ENCODE measurements around the gene ZC3H13. TPM values are rescaled to one million over a fixed set of nuclear protein-coding genes. Genes with fewer than 3 reads are reported as not detected.

Gene ZC3H13
- total and polyA plus RNA-seq, 2 of the 8 experiments (the other 6 are each of a cell fraction or from before 2014, with no cell fraction given) = 5.1 to 57.8 TPM

DNA sequence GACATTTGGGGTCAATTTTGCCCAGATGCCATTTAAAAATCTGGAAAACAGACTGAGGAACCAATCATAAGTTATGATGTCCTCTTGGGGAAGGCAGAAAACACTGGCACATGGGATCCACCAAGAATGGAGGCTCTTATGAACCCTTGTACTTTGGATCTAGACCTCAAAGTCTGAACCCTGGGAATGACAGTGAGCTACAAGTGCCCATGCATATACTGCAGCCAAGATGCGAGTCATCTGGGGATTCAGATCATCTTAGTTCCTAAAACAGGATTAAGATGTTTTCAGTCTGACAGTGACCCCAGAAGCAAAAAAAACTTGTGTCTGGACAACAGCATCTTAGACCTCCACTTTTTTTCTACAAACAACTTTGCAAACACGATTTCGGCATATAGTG is 100.8 kb downstream of the ZC3H13 start:
- POLR2A ChIA-PET (ENCODE audit: partially characterized antibody) = no interaction called here
- no peak for FAIRE-seq
- WGBS, 2 experiments (ENCODE audit: extremely low coverage in 1 of 2, insufficient coverage in 1 of 2, insufficient read length in 1 of 2, insufficient replicate concordance in 2 of 2, low coverage in 1 of 2, low lambda C conversion rate in 2 of 2, missing lambda C conversion rate in 1 of 2) = 93% methylated on average over 3 of the region's 3 CpGs; no CpG with 5 or more reads in 1 of the 2 experiments
- TF ChIP-seq CREB1 (IDR thresholded peaks at IDR 0.05) (no peak), POLR2A (IDR thresholded peaks at IDR 0.05; ENCODE audit: control extremely low read depth in 1 of 2, low read depth in 2 of 2, low read length in 2 of 2) (no peak), SP1 (IDR thresholded peaks at IDR 0.05; ENCODE audit: low read depth, low read length) (no peak), HDAC6 (IDR thresholded peaks at IDR 0.05; ENCODE audit: low read depth, low read length) (no peak), CBX8 (IDR thresholded peaks at IDR 0.05; ENCODE audit: borderline replicate concordance, low read depth, low read length) (no peak), RXRA (IDR thresholded peaks at IDR 0.05; ENCODE audit: insufficient read depth, low read depth, low read length) (no peak), ZNF274 (IDR thresholded peaks at IDR 0.05; ENCODE audit: borderline replicate concordance, extremely low read depth, low read length) (no peak), SAP30 (IDR thresholded peaks at IDR 0.05; ENCODE audit: insufficient read depth, insufficient replicate concordance, low read length) (no peak), TBP (IDR thresholded peaks at IDR 0.05; ENCODE audit: low read depth, low read length) (no peak), TCF12 (IDR thresholded peaks at IDR 0.05; ENCODE audit: low read depth, low read length) (no peak), RNF2 (IDR thresholded peaks at IDR 0.05; ENCODE audit: borderline replicate concordance, low read depth, low read length, missing control alignments, poor library complexity, severe bottlenecking) (no peak), RAD21 (IDR thresholded peaks at IDR 0.05 in 1 of 2, conservative IDR thresholded peaks at IDR 0.05 in 1 of 2; ENCODE audit: low read depth in 2 of 2, low read length in 2 of 2) (no peak), KDM1A (IDR thresholded peaks at IDR 0.05; ENCODE audit: borderline replicate concordance, low read length) (no peak), NRF1 (IDR thresholded peaks at IDR 0.05; ENCODE audit: low read depth, low read length) (no peak)

More for the DNA sequence above, 100.8 kb downstream of the ZC3H13 start:
- Histone ChIP-seq H3K4me3 (ENCODE audit: extremely low read depth in 1 of 4, insufficient read depth in 2 of 4, low read depth in 3 of 4, low read length in 4 of 4) (no peak overlapping the region), H3K4me1 (replicated peaks in 1 of 4; ENCODE audit: control insufficient read depth in 3 of 4, insufficient read depth in 4 of 4, low read length in 3 of 4) (no peaks in the 10 kb centered on the region), H3K18ac (ENCODE audit: extremely low read depth, low read length) (no peak overlapping the region), H2BK5ac (ENCODE audit: low read depth, low read length) (no peak overlapping the region), H3K23me2 (ENCODE audit: low read depth, low read length) (no peaks in the 10 kb centered on the region), H3K56ac (replicated peaks; ENCODE audit: insufficient read length, low read depth, low read length) (no peak overlapping the region), H3K27me3 (replicated peaks in 1 of 4; ENCODE audit: control insufficient read depth in 3 of 4, extremely low read depth in 1 of 4, insufficient read depth in 3 of 4, low read length in 3 of 4) (no peaks in the 10 kb centered on the region), H3K79me2 (ENCODE audit: control insufficient read depth in 1 of 2, insufficient read depth in 2 of 2, low read length in 2 of 2) (no peaks in the 10 kb centered on the region), H3K23ac (ENCODE audit: insufficient read length) (no peak overlapping the region), H4K20me1 (replicated peaks in 1 of 2; ENCODE audit: control insufficient read depth in 1 of 2, insufficient read depth in 2 of 2, low read length in 2 of 2) (peaks cover 0 to 2% of the 10 kb centered on the region in 2 experiments), H2AFZ (ENCODE audit: low read length) (no peak overlapping the region), H3K36me3 (ENCODE audit: control insufficient read depth in 2 of 4, insufficient read depth in 4 of 4, low read length in 3 of 4) (peaks cover 0 to 19% (median 3%) of the 10 kb centered on the region in 4 experiments; a peak in 5 of 8 replicates), H4K8ac (ENCODE audit: extremely low read depth, insufficient read depth, low read length) (no peak overlapping the region), H2BK12ac (ENCODE audit: low read depth, low read length) (no peak overlapping the region), H3K27ac (ENCODE audit: low read depth, low read length) (no peak overlapping the region), H3K79me1 (ENCODE audit: low read depth, low read length) (no peaks in the 10 kb centered on the region), H2AK5ac (ENCODE audit: low read depth, low read length) (no peak overlapping the region), H4K5ac (ENCODE audit: insufficient read length, low read depth, low read length) (no peak overlapping the region), H2BK20ac (ENCODE audit: low read length) (no peak overlapping the region), H3K4ac (replicated peaks; ENCODE audit: insufficient read length, low read depth, low read length) (no peak overlapping the region), H3K9me3 (ENCODE audit: insufficient read depth in 2 of 2, low read depth in 1 of 2, low read length in 1 of 2) (no peaks in the 10 kb centered on the region), H2BK120ac (replicated peaks; ENCODE audit: low read depth, low read length) (no peak overlapping the region), H3K9ac (replicated peaks in 1 of 4; ENCODE audit: extremely low read depth in 1 of 4, low read depth in 3 of 4, low read length in 3 of 4) (no peak overlapping the region), H3K4me2 (ENCODE audit: insufficient read depth in 1 of 2, low read depth in 2 of 2, low read length in 2 of 2) (no peak overlapping the region), H2BK15ac (ENCODE audit: low read length) (no peak overlapping the region), H4K91ac (replicated peaks; ENCODE audit: insufficient read length, low read length) (no peak overlapping the region), H3K14ac (ENCODE audit: insufficient read length) (no peak overlapping the region)
- DNase-seq (ENCODE audit: low read depth in 1 of 2, low spot score in 2 of 2) = no peak
- CTCF ChIA-PET (ENCODE audit: partially characterized antibody) = interaction anchor here (0.7 to 3.0 kb wide), 5 partner anchors 10 to 919 kb away, joined by 3 to 9 read pairs (median 4); no protein-coding TSS in a partner anchor

Measured in H1 (cell line).